ENCODE results near the gene SAPCD2.

SAPCD2 gene

DNA sequence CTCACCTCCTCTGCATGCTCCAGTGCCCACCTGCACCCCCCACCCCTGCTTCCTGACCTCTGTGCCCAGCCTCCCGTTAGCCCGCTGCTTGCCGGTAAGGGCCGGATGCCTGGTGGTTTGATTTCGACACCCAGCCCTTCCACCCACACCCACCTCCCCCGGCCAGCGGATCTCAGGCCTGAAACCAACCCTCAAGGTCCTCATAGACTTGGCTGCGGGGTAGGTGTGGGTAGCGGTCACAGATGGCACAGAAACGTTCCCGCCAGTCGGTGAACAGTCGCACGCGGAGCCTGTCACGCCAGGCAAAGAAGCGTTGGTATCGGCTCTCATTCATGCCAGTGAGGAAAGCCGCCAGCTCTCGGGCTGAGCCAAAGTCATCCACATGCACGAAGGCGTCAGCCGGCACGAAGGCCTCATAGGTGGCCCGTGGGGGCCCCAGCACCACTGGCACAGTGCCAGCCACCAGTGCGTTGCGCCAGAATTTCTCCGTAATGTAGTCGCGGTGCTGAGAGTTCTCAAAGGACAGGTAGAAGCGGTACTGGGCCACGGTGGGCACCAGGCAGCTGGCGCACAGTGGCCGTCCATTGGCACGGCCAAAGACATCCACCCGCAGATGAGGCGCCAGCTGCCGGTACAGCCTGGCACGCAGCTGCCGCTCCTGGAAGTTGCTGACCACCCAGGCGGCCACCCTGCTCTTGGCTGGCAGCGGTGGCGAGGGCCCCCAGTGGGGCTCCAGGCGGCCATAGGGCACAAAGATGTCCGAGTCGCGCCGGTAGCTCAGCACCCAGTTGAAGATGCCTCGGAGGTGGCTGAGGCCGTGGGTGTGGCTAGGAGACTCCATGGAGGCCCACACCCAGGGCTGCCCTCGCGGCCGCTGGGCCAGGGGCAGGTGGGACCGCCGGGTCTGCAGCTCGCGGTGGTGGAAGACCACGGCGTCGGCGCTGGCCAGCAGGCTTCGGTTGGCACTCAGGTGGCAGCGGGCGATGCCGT lies 39.5 kb downstream of the SAPCD2 start:
- DNase-seq = peak in 1 of 5 donors; percentile 88

DNA sequence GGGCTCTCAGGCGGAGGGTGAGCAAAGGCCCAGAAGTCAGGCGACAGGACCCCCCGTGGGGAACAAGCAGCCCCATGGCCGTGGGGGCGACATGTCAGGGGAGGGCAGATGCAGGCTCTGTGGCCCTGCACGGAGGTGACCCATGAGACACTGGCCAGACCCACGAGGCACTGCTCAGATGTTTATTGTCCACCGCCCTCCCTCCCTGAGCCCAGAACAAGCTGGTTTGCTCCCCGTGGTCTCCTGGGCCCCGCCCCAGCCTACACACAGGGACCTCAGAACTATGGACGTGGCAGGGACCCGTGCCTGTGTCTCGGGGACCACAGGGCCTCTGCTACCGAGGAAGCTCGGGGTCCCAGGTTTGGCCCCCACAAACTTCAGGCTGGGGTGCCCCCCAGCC lies 40.4 kb downstream of the SAPCD2 start:
- peak in 1 of 5 donors; percentile 51 for DNase-seq

DNA sequence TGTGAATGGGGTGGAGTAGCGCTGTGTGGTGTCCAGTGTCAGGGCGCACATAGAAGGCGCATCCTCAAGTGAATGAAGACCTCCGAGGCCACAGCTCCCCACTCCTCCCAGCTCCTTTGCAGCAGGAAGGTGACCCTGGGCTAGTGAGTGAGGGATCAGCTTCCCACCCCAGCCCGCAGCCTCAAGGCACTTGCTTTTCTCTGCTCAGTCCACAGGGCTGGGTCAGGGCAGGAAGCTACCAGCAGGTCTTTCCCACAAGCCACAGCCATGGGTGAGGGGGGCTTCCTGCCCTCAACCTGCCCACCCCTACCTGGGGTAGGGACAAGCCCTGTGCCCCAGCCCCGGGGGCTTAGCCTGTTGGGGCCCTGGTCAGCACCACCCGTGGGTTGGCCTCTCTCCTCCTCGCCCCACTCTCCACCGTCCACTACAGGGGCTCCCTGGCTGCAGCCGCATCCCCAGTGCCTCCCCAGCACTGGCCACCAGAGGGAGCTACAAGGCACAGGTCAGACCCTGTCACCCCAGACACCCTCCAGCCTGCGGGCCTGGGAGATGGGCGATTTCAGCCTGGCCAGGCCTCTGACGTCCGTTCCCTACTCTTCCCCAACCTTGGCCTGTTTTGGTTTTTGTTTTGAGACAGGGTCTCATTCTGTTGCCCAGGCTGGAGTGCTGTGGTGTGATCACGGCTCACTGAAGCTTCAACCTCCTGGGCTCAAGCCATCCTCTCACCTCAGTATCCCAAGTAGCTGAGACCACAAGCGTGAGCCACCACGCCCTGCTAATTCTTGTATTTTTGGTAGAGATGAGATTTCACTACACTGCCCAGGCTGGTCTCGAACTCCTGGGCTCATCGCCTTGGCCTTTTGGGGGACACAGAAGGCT lies 41.1 kb downstream of the SAPCD2 start:
- DNase-seq = peak; percentile 35 to 80 (median 58)

DNA sequence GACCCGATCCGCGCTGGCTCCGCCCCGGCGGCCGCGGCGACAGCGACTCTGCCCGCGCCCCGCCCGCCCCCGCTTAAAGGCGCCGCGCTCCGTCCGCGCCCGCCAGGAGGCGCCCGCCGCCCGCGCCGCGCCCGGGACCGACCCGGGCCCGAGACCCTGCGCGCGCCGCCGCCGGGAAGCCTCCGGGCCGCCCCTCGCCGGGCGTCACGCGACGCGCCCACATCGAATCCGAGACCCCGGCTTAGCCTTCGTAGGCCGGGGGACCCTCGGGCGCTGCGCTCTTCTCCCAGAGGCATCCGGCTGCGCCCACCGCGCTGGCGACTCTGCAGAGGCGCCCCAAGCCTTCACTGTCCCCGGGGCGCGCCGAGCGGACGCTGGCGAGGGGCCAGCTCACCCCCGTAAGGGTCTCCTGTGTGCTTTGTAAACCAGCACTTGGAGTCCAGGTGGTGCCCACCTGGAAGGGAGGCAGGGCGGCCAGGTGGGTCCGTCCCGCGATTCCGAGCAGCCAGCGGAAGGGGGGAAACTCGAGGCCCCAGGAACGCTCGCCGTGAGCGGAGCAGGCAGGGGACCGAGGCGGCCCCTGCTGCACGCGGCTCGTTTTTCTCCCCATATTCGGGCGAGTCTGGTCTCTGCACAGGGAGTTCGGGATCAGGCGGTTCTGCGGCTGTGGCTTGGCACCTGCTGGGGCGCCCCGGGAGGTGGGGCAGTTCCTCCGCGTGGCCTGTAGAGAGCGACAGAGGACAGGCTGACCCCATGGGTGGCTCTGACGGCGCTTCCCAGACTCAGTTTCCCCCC lies 41.9 kb downstream of the SAPCD2 start:
- peak; percentile 56 to 80 (median 66) for DNase-seq

DNA sequence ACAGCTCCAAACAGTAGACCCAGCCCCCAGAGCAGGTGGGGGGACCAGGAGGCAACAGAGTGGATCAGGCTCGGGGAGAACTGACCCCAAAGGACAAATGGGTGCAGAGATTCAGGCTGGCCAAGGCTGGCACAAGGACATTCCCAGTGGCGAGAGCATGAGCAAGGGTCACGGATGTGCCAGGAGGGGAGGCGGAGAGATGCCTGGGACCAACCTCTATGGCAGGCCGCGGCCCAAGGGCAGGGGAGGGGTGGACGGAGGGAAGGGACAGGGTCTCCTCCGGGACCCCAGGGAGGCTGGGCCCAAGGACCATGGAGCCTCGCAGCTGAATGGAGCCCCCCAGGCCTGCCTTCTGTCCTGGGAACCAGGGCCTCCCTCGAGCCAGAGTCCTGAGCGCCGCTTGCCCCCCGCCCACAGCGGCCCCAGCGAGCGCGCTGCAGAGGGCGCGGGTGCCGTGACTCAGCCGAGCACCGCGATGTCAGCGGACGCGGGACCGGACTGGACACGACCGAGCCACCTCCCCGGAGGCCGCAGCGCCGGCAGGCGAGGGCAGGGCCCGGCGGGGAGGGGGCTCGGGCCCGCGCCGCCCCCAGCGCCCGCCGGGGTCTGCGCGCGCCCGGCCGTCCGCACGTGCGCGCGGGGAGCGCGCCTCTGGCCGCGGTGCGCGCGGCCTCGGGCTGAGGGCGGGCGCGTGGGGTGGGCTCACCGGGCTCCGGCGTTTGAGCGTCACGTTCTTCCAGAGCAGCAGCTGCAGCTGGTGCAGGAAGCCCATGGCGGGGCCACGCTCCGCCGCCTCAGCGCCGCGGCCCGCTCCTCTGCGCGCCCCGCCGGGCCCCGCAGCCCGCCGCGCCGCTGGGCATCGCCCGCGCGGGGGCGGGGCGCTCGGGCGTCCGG lies 42.7 kb downstream of the SAPCD2 start, which contains the start of gene ABCA2:
Gene ABCA2 (minus strand): TSS at position 869 of the 894 bp plus-strand sequence. CDS start 97 bp downstream, at position 772.
- no peak for DNase-seq

DNA sequence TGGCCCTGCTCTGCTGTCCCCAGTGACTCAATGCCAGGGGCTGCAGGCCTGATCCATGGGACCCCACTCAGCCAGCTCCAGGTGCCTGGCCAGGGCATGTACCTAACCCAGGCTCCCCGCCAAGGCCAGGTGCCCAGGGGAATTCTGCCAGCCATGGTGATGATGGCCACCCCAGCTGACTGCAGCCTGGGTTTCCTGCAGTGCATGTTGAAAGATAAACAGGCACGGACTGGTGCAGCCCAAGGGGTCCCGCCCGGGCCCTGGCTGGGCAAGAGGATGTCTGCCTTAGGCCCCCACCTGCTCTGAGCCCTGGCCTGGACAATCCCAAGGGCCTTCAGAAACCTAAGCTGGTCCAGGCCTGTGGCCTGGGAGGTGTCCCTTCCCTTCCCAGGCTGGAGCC lies 43.5 kb downstream of the SAPCD2 start:
- no peak for DNase-seq

DNA sequence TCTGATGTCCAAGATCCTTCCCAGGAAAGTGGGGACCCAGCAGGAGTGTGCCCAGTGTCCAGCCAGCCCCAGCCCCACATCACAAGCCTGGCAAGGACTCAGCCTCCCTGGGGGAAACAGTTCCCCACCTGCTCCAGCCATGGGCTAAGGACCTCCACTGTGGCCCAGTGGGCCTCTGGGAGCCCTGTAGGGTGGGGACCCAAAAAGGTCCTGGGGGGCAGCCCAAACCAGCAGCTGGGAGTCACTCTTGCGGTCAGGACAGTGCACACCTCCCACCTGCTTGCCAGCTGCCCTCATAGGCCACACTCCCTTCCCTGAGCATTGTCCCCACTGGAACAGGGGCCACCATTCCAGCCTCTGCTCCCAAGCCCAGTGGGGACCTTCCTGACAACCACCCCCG lies 44.0 kb downstream of the SAPCD2 start:
- no peak for DNase-seq

DNA sequence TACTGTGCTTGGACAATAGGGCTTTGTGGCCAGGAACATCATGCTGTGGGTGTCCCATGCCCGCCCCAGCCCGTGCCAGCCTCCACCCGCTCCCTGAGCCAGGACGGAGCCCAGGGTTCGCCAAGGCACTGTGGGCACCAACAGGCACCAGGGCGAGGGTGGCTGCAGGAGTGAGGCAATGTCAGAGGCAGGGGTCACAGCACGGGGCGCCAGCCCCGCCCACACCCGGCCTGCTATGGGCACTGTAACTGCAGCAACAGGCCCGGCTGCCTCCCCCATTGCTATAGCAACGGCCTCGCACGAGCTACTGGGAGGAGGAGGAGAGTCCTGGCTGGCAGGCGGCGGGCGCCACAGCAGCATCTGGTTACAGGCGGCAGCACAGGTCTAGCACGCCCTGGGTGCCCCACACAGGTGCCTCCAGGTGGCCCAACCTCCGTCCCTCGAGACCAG lies 44.8 kb downstream of the SAPCD2 start:
- no peak for DNase-seq

DNA sequence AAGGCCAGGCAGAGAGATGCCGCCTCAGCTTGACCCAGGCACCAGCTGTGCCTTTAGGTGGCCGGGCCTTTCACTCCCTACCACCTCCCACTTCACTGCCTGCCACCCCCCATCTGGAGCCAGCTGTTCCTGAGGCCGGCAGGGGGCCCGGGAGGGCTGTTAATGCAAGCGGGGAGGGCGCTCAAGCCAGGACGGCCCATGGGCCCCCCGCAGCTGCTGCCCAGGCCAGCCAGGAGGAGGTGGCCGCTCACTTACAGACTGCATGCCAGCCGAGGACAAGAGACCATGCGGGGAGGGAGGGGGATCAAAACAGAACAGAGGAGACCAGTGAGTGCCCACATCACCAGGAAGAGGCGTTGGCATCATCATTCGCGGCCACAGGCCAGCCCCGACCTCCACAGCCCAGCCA lies 46.8 kb downstream of the SAPCD2 start:
- DNase-seq = no peak

DNA sequence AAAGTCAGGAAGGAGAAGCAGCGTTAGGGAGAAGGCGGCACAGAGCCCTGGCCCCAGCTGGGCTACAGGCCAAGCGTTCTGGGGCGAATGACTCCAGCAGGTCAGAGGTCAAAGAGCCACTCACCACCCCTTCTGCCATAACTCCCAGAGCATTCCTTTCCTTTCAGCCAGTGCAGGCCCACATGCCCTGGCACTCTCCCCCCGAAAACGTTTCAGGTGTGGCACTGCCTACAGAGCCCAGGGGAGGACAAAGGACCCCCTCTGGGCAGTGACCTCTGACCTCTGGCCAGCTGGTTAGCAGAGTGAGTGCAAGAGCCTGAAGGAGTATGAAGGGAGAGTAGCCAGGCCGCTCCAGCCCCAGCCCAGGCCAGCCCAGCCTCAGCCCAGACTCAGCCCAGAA lies 47.2 kb downstream of the SAPCD2 start:
- DNase-seq = no peak

DNA sequence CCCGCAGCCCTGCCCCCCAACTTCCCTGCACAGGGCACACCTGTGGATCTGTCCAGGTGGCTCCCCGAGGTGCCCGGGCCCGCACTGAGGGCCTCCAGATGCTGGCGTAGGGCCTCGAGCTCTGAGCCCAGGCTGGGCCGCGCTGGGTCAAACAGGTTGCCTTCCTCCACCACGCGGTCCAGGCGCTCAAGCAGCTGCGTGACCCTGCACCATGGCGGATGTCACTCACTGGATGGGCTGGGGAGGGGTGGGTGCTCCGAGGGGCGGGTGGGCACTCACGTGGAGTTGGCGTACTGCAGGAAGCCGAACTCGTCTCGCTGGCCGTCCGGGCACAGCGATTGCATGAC lies 47.7 kb downstream of the SAPCD2 start:
- no peak for DNase-seq

DNA sequence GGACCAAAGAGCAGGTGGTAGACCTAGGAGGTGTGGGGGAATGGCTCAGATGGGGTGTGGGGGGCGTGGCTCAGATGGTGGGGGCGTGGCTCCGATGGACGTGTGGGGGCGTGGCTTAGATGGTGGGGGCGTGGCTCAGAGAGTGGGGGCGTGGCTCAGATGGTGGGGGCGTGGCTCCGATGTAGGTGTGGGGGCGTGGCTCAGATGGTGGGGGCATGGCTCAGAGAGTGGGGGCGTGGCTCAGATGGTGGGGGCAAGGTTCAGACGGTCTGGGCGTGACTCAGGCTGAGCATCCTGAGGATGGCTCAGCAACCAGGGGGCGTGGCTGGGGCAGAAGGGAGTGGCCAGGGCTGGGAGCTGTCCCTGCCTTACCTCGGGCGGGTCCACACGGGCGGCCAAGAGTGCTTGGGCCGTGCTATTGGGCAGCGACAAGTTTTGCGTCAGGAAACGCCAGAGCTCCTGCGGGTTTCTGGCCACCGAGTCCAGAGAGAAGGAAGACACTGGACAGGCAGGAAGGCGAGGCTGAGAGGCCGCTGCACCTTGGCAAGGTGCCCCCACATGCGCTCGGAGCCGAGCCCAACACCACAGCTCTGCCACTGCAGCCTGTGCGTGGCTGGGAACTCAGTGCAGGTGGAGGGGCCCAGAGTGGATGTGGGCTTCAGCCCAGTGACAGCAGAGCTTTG lies 48.2 kb downstream of the SAPCD2 start:
- DNase-seq = peak; percentile 56 to 78 (median 63)

DNA sequence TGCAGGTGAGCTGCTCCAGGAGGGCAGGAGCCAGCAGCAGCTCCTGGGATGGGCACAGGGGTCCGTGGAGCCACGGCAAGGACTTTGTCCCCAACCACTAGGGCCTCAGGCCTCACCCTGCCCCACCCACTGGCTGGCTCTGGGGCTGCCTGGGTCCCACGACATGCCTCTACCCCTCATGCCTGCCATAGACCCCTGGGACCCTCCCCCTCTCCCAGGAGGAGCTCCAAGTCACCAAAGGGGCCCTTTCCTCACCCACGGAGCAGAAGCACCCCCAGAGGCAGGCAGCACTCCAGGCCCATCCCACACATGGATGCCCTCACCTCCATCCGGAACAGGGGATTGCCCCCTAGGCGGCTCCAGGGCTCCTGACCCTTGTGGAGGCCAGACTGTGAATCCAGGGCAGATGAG lies 48.8 kb downstream of the SAPCD2 start:
- DNase-seq = no peak

DNA sequence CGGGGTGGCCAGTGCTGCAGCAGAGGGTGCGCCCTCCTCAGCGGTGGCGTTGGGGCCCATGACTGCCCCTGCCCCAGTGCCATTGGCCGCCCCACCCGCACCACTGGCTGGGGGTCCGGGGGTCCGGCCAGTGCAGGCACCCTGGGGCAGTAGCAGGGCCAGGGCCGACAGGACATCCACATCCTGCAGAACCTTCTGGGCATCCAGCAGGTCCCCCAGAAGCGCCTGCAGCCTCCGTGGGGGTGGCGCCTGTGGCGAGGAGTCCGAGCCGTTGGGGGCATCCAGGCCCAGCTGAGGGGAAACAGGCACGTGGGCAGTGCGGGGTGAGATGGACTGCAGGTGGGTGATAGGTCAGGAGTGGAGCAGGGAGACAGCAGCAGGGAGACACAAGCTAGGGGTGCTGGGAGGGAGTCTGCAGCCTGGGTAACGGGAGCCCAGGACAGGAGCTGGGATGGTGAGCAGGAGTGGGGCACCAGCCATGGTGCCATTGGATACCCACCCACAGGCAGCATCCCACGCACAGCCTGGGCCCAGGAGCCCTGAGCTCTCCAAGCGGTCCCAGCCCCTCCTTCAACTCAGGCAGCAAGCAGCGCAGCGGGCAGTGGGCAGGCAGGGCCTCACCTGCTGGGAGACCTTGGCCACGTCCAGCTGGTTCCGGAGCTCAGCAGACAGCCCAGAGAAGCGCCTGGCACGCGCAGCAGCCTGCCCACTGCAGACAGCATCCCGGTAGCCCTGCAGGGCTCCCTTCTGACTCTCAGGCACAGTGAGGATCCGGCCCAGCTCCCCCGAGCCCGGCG lies 49.4 kb downstream of the SAPCD2 start:
- no peak for DNase-seq

DNA sequence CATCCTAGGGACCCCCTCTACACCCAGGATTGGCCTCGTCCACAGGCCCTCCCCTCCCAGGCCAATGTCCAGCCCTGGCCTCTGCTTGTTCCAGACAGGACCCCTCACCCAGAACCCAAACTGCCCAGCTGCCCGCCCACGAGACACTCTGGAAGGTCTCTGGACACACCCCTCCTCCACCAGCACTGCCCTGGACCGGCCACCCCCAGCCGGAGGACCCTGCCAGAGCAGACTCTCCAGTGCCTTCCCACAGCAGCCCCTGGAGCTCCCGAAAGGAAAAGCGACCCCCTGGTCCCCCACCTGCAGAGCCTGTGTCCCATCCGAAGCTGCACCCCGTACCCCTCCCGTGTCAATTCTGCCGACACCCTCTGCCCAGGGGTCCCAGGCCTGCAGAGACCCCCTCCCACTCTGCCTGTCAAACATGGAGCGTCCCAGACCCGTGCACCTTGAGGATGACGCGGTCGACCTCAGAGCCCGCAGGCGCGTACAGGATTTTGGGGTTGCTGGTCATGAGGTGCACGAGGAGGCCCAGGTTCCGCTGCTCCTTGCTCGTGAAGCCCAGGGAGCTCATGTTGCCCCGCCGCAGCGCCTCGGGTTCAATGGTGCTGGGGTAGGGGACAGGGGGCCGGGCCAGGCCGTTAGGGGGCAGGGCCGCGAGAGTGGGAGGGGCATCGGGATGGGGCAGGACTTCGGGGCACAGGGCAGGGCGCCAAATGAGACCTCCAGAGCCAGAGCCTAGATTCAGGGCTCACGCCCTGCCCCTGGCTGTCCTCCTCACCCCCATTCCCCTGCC lies 50.3 kb downstream of the SAPCD2 start:
- no peak for DNase-seq

DNA sequence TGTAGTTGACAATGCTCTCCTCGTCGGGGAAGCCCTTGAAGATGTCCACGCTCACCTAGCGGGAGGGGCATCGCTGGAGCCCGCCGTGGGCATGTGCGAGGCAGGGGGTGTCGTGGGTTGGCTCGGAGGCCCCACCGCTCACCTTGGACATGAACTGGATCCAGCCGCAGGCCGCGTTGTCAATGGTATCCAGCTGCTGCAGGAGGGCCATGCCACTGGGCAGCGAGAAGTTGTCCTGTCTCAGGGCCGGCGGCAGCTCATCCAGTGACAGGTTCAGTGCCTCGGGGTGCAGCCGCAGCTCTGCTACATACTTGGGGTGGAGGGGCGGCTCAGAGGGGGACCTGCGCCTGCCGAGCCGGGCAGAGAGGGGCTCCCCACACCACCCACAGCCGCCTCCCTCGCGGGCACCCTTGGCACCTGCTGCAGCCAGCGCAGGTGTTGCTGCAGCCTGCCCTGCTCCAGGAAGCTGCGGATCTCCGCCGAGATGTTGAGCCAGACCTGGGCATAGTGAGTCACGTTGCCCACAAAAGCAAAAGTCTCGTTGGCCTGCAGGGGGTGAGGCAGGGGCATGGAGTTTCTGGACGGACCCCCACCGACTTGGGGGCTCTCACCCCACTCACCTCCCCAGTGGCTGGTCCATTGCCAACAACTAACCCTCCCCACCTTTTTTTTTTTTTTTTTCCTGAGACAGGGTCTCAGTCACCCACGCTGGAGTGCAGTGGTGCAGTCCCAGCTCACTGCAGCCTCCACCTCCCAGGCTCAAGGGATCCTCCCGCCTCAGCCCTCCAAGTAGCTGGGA lies 51.4 kb downstream of the SAPCD2 start:
- no peak for DNase-seq

DNA sequence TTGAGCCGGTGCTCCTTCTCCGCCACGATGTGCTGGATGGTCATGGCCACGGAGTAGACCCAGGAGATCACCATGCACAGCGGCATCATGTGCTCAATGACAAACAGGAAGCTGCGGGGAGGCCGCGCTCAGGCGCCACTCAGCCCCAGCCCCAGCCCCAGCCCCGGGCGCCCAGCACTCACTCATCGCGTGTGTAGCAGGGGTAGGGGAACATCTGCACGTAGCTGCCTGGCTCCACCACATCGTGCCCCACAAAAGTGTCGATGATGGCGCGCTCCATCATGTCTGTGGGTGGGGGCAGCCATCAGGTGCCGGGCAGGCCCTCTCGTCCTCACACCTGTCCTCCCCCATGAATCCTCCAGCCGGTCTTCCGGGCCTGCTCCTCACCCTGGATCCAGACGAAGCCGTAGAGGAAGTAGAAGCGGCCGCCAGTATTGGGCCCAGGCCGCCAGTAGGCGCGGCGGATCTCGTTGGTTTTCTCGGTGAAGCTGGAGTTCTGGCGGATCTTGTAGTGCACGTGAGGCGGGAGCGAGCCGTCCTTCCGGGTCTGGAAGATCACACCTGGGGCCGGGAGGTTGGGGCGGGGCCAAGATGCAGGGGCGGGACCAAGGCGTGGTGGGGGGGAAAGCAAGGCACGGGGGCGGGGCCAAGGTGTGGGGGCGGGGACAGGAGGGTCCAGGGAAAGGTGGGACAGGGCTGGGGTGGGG lies 52.4 kb downstream of the SAPCD2 start:
- DNase-seq = no peak

DNA sequence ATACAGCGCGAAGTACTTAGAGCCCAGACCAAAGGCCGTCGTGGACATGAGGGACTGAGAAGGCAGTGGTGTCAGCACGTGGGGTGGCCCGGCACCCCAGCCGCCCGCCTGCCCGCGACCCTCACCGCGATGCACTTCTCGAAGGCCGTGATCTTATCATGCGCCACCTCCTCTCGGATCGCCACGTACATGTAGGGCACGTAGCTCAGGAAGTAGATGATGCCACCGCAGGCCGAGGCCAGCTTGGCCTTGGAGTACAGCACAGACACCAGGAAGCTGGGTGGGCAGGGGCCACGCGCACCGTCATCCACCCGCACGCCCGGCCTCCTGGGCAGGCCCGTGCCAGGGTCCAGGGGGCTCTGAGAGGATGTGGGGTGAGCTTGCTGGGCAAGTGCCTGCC lies 53.3 kb downstream of the SAPCD2 start:
- no peak for DNase-seq

Measured in T-helper 1 cell (primary cell).